ENCODE results near the gene LRRC72.
"Not testable (repeated sequence)": the region's sequence is repeated elsewhere in the genome, so short reads cannot be mapped to it uniquely, and the experiment has no call there.

Gene LRRC72

GRCh38 chr7:16581286-16581685 is 54.7 kb downstream of the LRRC72 start:
- no peak for DNase-seq (ENCODE audit: low read depth)

GRCh38 chr7:16583834-16584233 is 57.2 kb downstream of the LRRC72 start:
- no peak for DNase-seq (ENCODE audit: low read depth)

GRCh38 chr7:16585540-16585939 is 58.9 kb downstream of the LRRC72 start:
- DNase-seq (ENCODE audit: low read depth) = no peak

- DNase-seq (ENCODE audit: low read depth) = no peak
Measured at GRCh38 chr7:16586081-16586874, 59.7 kb downstream of the LRRC72 start.

GRCh38 chr7:16587129-16587528 is 60.5 kb downstream of the LRRC72 start:
- no peak for DNase-seq (ENCODE audit: low read depth)

- no peak for DNase-seq (ENCODE audit: low read depth)
Measured at GRCh38 chr7:16587790-16588189, 61.2 kb downstream of the LRRC72 start.

GRCh38 chr7:16589881-16590280 is 63.3 kb downstream of the LRRC72 start:
- DNase-seq (ENCODE audit: low read depth) = peak; percentile 22

GRCh38 chr7:16590424-16590823 is 63.8 kb downstream of the LRRC72 start:
- DNase-seq (ENCODE audit: low read depth) = no peak

GRCh38 chr7:16592395-16592794 is 65.8 kb downstream of the LRRC72 start:
- DNase-seq (ENCODE audit: low read depth) = no peak

- peak; percentile 51 for DNase-seq (ENCODE audit: low read depth)
Measured at GRCh38 chr7:16594061-16594460, 67.4 kb downstream of the LRRC72 start.

- peak; percentile 30 for DNase-seq (ENCODE audit: low read depth)
Measured at GRCh38 chr7:16594676-16595075, 68.1 kb downstream of the LRRC72 start.

GRCh38 chr7:16595596-16595995 is 69.0 kb downstream of the LRRC72 start:
- not testable (repeated sequence) for DNase-seq (ENCODE audit: low read depth)

- no peak for DNase-seq (ENCODE audit: low read depth)
Measured at GRCh38 chr7:16598015-16598414, 71.4 kb downstream of the LRRC72 start.

GRCh38 chr7:16599860-16600259 is 73.2 kb downstream of the LRRC72 start:
- DNase-seq (ENCODE audit: low read depth) = no peak

- DNase-seq (ENCODE audit: low read depth) = no peak
Measured at GRCh38 chr7:16603633-16604032, 77.0 kb downstream of the LRRC72 start.

- peak; percentile 42 for DNase-seq (ENCODE audit: low read depth)
Measured at GRCh38 chr7:16604054-16604453, 77.4 kb downstream of the LRRC72 start.

- DNase-seq (ENCODE audit: low read depth) = no peak
Measured at GRCh38 chr7:16606704-16607103, 80.1 kb downstream of the LRRC72 start.

- DNase-seq (ENCODE audit: low read depth) = peak; percentile 32
Measured at GRCh38 chr7:16609842-16610450, 83.3 kb downstream of the LRRC72 start.

- no peak for DNase-seq (ENCODE audit: low read depth)
Measured at GRCh38 chr7:16611711-16612110, 85.1 kb downstream of the LRRC72 start.

- no peak for DNase-seq (ENCODE audit: low read depth)
Measured at GRCh38 chr7:16615228-16615627, 88.6 kb downstream of the LRRC72 start.

- no peak for DNase-seq (ENCODE audit: low read depth)
Measured at GRCh38 chr7:16616122-16616521, 89.5 kb downstream of the LRRC72 start.

GRCh38 chr7:16616542-16616941 is 89.9 kb downstream of the LRRC72 start:
- no peak for DNase-seq (ENCODE audit: low read depth)

GRCh38 chr7:16619979-16620408 is 93.4 kb downstream of the LRRC72 start:
- no peak for DNase-seq (ENCODE audit: low read depth)

- no peak for DNase-seq (ENCODE audit: low read depth)
Measured at GRCh38 chr7:16626388-16626787, 99.8 kb downstream of the LRRC72 start.

Data from EH (cell line).